Measurements from ENCODE around the gene CBARP. TPM values are rescaled to one million over a fixed set of nuclear protein-coding genes. Genes with fewer than 3 reads are reported as not detected.
A peak's percentile ranks its signal among the peaks of the same experiment; 100 is the strongest.

The CBARP gene
- 1 to 10 TPM in 3 of 6 donors, under 1 TPM in 1, not detected in 2; 0.30 to 1.8 (median 1.0) TPM for total RNA-seq

- peaks cover 0 to 9% (median 3%) of the 10 kb centered on the region in 4 donors for H3K27me3 ChIP-seq
- no peak for TF ChIP-seq POLR2AphosphoS5 (IDR thresholded peaks at IDR 0.05)
- no peak for TF ChIP-seq POLR2A (IDR thresholded peaks at IDR 0.05)
- TF ChIP-seq, protein P1, sequence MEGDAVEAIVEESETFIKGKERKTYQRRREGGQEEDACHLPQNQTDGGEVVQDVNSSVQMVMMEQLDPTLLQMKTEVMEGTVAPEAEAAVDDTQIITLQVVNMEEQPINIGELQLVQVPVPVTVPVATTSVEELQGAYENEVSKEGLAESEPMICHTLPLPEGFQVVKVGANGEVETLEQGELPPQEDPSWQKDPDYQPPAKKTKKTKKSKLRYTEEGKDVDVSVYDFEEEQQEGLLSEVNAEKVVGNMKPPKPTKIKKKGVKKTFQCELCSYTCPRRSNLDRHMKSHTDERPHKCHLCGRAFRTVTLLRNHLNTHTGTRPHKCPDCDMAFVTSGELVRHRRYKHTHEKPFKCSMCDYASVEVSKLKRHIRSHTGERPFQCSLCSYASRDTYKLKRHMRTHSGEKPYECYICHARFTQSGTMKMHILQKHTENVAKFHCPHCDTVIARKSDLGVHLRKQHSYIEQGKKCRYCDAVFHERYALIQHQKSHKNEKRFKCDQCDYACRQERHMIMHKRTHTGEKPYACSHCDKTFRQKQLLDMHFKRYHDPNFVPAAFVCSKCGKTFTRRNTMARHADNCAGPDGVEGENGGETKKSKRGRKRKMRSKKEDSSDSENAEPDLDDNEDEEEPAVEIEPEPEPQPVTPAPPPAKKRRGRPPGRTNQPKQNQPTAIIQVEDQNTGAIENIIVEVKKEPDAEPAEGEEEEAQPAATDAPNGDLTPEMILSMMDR (IDR thresholded peaks at IDR 0.05) = peak in 1 of 6 experiments; percentile 7
- 1% methylated on average over 36 of the region's 87 CpGs; no CpG with 5 or more reads in 1 of the 2 donors for WGBS, 2 donors
- H3K27ac ChIP-seq = peak within 1 kb of the TSS in 2 of 4 donors; percentile 4 to 72
- no peaks in the 10 kb centered on the region for H3K9me3 ChIP-seq
- peaks cover 47 to 67% (median 52%) of the 10 kb centered on the region in 4 donors for H3K4me1 ChIP-seq
- DNase-seq = peak in 1 of 2 donors; percentile 90
- peak within 1 kb of the TSS; percentile 25 to 53 (median 52) for H3K4me3 ChIP-seq
- peak in 1 of 2 donors; percentile 0 for ATAC-seq (ENCODE audit: low FRiP score in 2 of 2)
- H3K36me3 ChIP-seq = no peaks in the 10 kb centered on the region
Measured at GRCh38 chr19:1237754-1238368, at the start of gene CBARP. Gene CBARP, minus strand, starts transcription at chr19:1238005. Its CDS starts 1,905 bp downstream, at chr19:1236100.

GRCh38 chr19:1286487-1287353, 48.9 kb upstream of the CBARP start:
- H3K4me1 ChIP-seq = peaks cover 5 to 27% (median 14%) of the 10 kb centered on the region in 4 donors
- H3K27ac ChIP-seq = no peak overlapping the region
- H3K27me3 ChIP-seq = peaks cover 0 to 60% (median 22%) of the 10 kb centered on the region in 4 donors
- TF ChIP-seq POLR2A (IDR thresholded peaks at IDR 0.05) = no peak
- TF ChIP-seq EP300 (IDR thresholded peaks at IDR 0.05) = no peak
- TF ChIP-seq, protein P1 (IDR thresholded peaks at IDR 0.05) = no peak
- TF ChIP-seq POLR2AphosphoS5 (IDR thresholded peaks at IDR 0.05) = no peak
- peak overlapping the region in 1 of 4 donors; percentile 27 for H3K4me3 ChIP-seq
- ATAC-seq (ENCODE audit: low FRiP score in 2 of 2) = no peak
- peak in 1 of 2 donors; percentile 66 for DNase-seq
- H3K36me3 ChIP-seq = no peaks in the 10 kb centered on the region
- WGBS, 2 donors = 22 to 34% methylated on average over 10 to 25 of the region's 38 CpGs
- no peaks in the 10 kb centered on the region for H3K9me3 ChIP-seq

- H3K27ac ChIP-seq = no peak within 1 kb of the TSS
- H3K9me3 ChIP-seq = no peaks in the 10 kb centered on the region
- H3K27me3 ChIP-seq = peaks cover 0 to 55% (median 22%) of the 10 kb centered on the region in 4 donors
- DNase-seq = peak in 1 of 2 donors; percentile 85
- H3K4me1 ChIP-seq = peaks cover 5 to 27% (median 14%) of the 10 kb centered on the region in 4 donors
- no CpG with 5 or more reads among the region's 113 CpGs for WGBS, 2 donors
- H3K4me3 ChIP-seq = peak within 1 kb of the TSS in 2 of 4 donors; percentile 27
- H3K36me3 ChIP-seq = no peaks in the 10 kb centered on the region
- TF ChIP-seq POLR2A (IDR thresholded peaks at IDR 0.05) (no peak), EP300 (IDR thresholded peaks at IDR 0.05) (no peak), POLR2AphosphoS5 (IDR thresholded peaks at IDR 0.05) (no peak)
- TF ChIP-seq, protein P1 (IDR thresholded peaks at IDR 0.05) = no peak
- ATAC-seq (ENCODE audit: low FRiP score in 2 of 2) = no peak
Measured at GRCh38 chr19:1285737-1286360, 48.0 kb upstream of the CBARP start, which contains the start of gene EFNA2. Gene EFNA2, plus strand, starts transcription at chr19:1285873. Its CDS starts 296 bp downstream, at chr19:1286169.

GRCh38 chr19:1284979-1285736, 47.4 kb upstream of the CBARP start:
- H3K27me3 ChIP-seq = peaks cover 0 to 55% (median 22%) of the 10 kb centered on the region in 4 donors
- 29 to 76% methylated on average over 3 to 26 of the region's 51 CpGs for WGBS, 2 donors

More at GRCh38 chr19:1284979-1285736, 47.4 kb upstream of the CBARP start:
- no peak for ATAC-seq (ENCODE audit: low FRiP score in 2 of 2)
- H3K9me3 ChIP-seq = no peaks in the 10 kb centered on the region
- no peaks in the 10 kb centered on the region for H3K36me3 ChIP-seq
- peaks cover 5 to 27% (median 14%) of the 10 kb centered on the region in 4 donors for H3K4me1 ChIP-seq
- peak overlapping the region in 1 of 4 donors; percentile 27 for H3K4me3 ChIP-seq
- TF ChIP-seq EP300 (IDR thresholded peaks at IDR 0.05) (no peak), POLR2AphosphoS5 (IDR thresholded peaks at IDR 0.05) (no peak), POLR2A (IDR thresholded peaks at IDR 0.05) (no peak)
- TF ChIP-seq, protein P1 (IDR thresholded peaks at IDR 0.05) = no peak
- H3K27ac ChIP-seq = no peak overlapping the region
- DNase-seq = peak in 1 of 2 donors; percentile 63

Data from upper lobe of left lung (tissue), 6 donors.